K562 (cell line): ENCODE results near the gene MED22. TPM values are rescaled to one million over a fixed set of nuclear protein-coding genes. Genes with fewer than 3 reads are reported as not detected.

Source experiments
- ARNT ChIP-seq, 2 experiments: fragments of 450-650 bp; IDR thresholded peaks; 2 replicates each; pipeline ENCODE4 v1.6.1; 2016; ENCODE audit warnings: mild to moderate bottlenecking in 1 of 2
- FIP1L1 ChIP-seq: fragments of 200-400 bp; formaldehyde crosslinking; IDR thresholded peaks from 2 replicates; pipeline ENCODE4 v1.6.1; 2018; ENCODE audit warnings: mild to moderate bottlenecking, low read depth, low read length; ENCODE audit not compliant: poor library complexity, severe bottlenecking
- POLR2H ChIP-seq: IDR thresholded peaks from 2 replicates; pipeline ENCODE4 v1.6.1; 2016; ENCODE audit warnings: missing genetic modification characterization, low read depth, mild to moderate bottlenecking, control low read depth, missing compliant biosample characterization, moderate library complexity
- polyA plus RNA-seq, 8 experiments: library from polyadenylated mRNA; depleted of rRNA in 4 of 8; stranded (reverse) in 5 of 8; unstranded in 3 of 8; fragments of >200 nt; fragmentation: Nextera tagmentation in 2 of 8; fragmentation: Illumina TruSeq in 1 of 8; extraction: Ambion mirVana in 2 of 8; extraction: Trizol in 1 of 8; gene quantifications; 2 replicates each; pipeline versions ENCODE4 v1.2.1 to v1.2.3, GENCODE V29; 2011 to 2014; ENCODE audit warnings: inconsistent platforms in 1 of 8, missing spikeins in 1 of 8
- total RNA-seq, 7 experiments: library from RNA; depleted of rRNA in 6 of 7; stranded (reverse); fragments of >200 nt in 6 of 7; fragmentation: Illumina TruSeq in 2 of 7; extraction: Trizol in 2 of 7; gene quantifications; 2 replicates each; pipeline versions ENCODE4 v1.2.1 to v1.2.3, GENCODE V29; 2011 to 2021; ENCODE audit warnings: low replicate concordance in 1 of 7
- TF ChIP-seq, protein P1 (sequence below): fragments of 450-650 bp; IDR thresholded peaks from 2 replicates; pipeline ENCODE4 v1.6.1; 2016; ENCODE audit warnings: mild to moderate bottlenecking, moderate library complexity
- TF ChIP-seq, protein P2 (sequence below): fragments of 450-650 bp; IDR thresholded peaks from 2 replicates; pipeline ENCODE4 v1.6.1; 2016; ENCODE audit warnings: mild to moderate bottlenecking
- TF ChIP-seq, protein P3 (sequence below), 3 experiments: fragments of 200-800 bp in 1 of 3; fragments of 250-450 bp in 1 of 3; fragments of 450-650 bp in 1 of 3; sonication (Bioruptor Pico) in 1 of 3; sonication (Bioruptor generic) in 1 of 3; formaldehyde crosslinking in 1 of 3; IDR thresholded peaks; 2 replicates each; pipeline versions ENCODE4 v1.6.1 to v1.8.0; 2016 to 2022; ENCODE audit warnings: mild to moderate bottlenecking in 2 of 3, missing genetic modification characterization in 2 of 3, missing compliant biosample characterization in 1 of 3, moderate library complexity in 1 of 3

Gene MED22
- total and polyA plus RNA-seq, 9 of the 15 experiments (the other 6 are each of a cell fraction or from before 2014, with no cell fraction given): 0.73 to 35.6 (median 22.3) TPM

DNA sequence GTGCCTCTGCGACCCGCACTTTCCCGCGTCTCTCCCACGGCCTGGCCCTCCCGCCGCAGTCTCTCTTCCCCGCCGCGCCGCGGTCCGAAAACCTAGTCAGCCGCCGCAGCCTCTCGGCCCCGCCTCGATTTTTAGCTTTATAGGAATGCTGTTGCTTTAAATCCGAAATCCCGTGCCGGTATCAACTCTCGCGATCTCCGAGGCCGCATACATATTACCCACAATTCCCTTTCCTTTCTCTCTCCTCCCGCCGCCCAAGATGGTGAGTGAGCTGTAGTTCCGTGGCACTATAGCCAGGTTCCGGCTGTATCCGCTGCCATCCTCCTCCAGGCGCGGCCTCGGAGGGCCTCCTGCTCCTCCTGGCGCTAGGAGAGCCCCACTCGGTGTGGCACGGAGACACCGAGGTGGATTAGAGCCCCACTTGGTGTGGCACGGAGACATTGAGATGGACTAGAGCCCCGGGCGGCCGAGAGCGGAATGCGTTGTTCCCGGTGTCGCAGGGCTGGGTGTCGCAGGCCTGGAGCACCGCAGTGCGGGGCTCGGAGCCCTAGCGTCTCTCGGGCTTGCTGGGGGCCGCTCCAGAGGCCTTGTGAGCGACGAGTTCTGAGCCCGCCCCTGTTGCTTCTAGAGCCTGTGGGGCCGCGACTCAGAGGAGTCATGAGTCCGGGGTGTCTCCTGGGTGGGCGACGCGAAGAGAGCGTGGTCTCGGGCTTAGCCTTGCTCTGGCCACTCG is at the start of gene MED22, which contains the start of gene RPL7A (continued):
- TF ChIP-seq, protein P1, sequence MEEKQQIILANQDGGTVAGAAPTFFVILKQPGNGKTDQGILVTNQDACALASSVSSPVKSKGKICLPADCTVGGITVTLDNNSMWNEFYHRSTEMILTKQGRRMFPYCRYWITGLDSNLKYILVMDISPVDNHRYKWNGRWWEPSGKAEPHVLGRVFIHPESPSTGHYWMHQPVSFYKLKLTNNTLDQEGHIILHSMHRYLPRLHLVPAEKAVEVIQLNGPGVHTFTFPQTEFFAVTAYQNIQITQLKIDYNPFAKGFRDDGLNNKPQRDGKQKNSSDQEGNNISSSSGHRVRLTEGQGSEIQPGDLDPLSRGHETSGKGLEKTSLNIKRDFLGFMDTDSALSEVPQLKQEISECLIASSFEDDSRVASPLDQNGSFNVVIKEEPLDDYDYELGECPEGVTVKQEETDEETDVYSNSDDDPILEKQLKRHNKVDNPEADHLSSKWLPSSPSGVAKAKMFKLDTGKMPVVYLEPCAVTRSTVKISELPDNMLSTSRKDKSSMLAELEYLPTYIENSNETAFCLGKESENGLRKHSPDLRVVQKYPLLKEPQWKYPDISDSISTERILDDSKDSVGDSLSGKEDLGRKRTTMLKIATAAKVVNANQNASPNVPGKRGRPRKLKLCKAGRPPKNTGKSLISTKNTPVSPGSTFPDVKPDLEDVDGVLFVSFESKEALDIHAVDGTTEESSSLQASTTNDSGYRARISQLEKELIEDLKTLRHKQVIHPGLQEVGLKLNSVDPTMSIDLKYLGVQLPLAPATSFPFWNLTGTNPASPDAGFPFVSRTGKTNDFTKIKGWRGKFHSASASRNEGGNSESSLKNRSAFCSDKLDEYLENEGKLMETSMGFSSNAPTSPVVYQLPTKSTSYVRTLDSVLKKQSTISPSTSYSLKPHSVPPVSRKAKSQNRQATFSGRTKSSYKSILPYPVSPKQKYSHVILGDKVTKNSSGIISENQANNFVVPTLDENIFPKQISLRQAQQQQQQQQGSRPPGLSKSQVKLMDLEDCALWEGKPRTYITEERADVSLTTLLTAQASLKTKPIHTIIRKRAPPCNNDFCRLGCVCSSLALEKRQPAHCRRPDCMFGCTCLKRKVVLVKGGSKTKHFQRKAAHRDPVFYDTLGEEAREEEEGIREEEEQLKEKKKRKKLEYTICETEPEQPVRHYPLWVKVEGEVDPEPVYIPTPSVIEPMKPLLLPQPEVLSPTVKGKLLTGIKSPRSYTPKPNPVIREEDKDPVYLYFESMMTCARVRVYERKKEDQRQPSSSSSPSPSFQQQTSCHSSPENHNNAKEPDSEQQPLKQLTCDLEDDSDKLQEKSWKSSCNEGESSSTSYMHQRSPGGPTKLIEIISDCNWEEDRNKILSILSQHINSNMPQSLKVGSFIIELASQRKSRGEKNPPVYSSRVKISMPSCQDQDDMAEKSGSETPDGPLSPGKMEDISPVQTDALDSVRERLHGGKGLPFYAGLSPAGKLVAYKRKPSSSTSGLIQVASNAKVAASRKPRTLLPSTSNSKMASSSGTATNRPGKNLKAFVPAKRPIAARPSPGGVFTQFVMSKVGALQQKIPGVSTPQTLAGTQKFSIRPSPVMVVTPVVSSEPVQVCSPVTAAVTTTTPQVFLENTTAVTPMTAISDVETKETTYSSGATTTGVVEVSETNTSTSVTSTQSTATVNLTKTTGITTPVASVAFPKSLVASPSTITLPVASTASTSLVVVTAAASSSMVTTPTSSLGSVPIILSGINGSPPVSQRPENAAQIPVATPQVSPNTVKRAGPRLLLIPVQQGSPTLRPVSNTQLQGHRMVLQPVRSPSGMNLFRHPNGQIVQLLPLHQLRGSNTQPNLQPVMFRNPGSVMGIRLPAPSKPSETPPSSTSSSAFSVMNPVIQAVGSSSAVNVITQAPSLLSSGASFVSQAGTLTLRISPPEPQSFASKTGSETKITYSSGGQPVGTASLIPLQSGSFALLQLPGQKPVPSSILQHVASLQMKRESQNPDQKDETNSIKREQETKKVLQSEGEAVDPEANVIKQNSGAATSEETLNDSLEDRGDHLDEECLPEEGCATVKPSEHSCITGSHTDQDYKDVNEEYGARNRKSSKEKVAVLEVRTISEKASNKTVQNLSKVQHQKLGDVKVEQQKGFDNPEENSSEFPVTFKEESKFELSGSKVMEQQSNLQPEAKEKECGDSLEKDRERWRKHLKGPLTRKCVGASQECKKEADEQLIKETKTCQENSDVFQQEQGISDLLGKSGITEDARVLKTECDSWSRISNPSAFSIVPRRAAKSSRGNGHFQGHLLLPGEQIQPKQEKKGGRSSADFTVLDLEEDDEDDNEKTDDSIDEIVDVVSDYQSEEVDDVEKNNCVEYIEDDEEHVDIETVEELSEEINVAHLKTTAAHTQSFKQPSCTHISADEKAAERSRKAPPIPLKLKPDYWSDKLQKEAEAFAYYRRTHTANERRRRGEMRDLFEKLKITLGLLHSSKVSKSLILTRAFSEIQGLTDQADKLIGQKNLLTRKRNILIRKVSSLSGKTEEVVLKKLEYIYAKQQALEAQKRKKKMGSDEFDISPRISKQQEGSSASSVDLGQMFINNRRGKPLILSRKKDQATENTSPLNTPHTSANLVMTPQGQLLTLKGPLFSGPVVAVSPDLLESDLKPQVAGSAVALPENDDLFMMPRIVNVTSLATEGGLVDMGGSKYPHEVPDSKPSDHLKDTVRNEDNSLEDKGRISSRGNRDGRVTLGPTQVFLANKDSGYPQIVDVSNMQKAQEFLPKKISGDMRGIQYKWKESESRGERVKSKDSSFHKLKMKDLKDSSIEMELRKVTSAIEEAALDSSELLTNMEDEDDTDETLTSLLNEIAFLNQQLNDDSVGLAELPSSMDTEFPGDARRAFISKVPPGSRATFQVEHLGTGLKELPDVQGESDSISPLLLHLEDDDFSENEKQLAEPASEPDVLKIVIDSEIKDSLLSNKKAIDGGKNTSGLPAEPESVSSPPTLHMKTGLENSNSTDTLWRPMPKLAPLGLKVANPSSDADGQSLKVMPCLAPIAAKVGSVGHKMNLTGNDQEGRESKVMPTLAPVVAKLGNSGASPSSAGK: peak; percentile 54
- TF ChIP-seq, protein P2, sequence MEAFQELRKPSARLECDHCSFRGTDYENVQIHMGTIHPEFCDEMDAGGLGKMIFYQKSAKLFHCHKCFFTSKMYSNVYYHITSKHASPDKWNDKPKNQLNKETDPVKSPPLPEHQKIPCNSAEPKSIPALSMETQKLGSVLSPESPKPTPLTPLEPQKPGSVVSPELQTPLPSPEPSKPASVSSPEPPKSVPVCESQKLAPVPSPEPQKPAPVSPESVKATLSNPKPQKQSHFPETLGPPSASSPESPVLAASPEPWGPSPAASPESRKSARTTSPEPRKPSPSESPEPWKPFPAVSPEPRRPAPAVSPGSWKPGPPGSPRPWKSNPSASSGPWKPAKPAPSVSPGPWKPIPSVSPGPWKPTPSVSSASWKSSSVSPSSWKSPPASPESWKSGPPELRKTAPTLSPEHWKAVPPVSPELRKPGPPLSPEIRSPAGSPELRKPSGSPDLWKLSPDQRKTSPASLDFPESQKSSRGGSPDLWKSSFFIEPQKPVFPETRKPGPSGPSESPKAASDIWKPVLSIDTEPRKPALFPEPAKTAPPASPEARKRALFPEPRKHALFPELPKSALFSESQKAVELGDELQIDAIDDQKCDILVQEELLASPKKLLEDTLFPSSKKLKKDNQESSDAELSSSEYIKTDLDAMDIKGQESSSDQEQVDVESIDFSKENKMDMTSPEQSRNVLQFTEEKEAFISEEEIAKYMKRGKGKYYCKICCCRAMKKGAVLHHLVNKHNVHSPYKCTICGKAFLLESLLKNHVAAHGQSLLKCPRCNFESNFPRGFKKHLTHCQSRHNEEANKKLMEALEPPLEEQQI: 0 out of 2 replicates have a peak, but pooled peaks have one; percentile 48
- peak; percentile 95 for TF ChIP-seq POLR2H (tag)
- peak in 1 of 2 experiments; percentile 67; a peak in 1 of 4 replicates for TF ChIP-seq ARNT (IDR thresholded peaks at IDR 0.05)
- TF ChIP-seq, protein P3, sequence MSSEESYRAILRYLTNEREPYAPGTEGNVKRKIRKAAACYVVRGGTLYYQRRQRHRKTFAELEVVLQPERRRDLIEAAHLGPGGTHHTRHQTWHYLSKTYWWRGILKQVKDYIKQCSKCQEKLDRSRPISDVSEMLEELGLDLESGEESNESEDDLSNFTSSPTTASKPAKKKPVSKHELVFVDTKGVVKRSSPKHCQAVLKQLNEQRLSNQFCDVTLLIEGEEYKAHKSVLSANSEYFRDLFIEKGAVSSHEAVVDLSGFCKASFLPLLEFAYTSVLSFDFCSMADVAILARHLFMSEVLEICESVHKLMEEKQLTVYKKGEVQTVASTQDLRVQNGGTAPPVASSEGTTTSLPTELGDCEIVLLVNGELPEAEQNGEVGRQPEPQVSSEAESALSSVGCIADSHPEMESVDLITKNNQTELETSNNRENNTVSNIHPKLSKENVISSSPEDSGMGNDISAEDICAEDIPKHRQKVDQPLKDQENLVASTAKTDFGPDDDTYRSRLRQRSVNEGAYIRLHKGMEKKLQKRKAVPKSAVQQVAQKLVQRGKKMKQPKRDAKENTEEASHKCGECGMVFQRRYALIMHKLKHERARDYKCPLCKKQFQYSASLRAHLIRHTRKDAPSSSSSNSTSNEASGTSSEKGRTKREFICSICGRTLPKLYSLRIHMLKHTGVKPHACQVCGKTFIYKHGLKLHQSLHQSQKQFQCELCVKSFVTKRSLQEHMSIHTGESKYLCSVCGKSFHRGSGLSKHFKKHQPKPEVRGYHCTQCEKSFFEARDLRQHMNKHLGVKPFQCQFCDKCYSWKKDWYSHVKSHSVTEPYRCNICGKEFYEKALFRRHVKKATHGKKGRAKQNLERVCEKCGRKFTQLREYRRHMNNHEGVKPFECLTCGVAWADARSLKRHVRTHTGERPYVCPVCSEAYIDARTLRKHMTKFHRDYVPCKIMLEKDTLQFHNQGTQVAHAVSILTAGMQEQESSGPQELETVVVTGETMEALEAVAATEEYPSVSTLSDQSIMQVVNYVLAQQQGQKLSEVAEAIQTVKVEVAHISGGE (CRISPR knock-in tag; IDR thresholded peaks at IDR 0.05): peak in 1 of 3 experiments; percentile 24; a peak in 1 of 6 replicates
- peak; percentile 89 for TF ChIP-seq FIP1L1
